Measurements from ENCODE around the gene OCIAD2. TPM values are rescaled to one million over a fixed set of nuclear protein-coding genes. Genes with fewer than 3 reads are reported as not detected.

OCIAD2 gene
- total RNA-seq, 1 donor, result 7.6 TPM

GRCh38 chr4:48947731-48948130 lies 41.2 kb upstream of the OCIAD2 start:
- DNase-seq (ENCODE audit: insufficient read length, low spot score, missing footprints), result no peak
- TF ChIP-seq, protein P1, sequence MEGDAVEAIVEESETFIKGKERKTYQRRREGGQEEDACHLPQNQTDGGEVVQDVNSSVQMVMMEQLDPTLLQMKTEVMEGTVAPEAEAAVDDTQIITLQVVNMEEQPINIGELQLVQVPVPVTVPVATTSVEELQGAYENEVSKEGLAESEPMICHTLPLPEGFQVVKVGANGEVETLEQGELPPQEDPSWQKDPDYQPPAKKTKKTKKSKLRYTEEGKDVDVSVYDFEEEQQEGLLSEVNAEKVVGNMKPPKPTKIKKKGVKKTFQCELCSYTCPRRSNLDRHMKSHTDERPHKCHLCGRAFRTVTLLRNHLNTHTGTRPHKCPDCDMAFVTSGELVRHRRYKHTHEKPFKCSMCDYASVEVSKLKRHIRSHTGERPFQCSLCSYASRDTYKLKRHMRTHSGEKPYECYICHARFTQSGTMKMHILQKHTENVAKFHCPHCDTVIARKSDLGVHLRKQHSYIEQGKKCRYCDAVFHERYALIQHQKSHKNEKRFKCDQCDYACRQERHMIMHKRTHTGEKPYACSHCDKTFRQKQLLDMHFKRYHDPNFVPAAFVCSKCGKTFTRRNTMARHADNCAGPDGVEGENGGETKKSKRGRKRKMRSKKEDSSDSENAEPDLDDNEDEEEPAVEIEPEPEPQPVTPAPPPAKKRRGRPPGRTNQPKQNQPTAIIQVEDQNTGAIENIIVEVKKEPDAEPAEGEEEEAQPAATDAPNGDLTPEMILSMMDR (IDR thresholded peaks at IDR 0.05; ENCODE audit: extremely low read depth, low read depth, low read length), result no peak
- no peak overlapping the region for H3K27ac ChIP-seq (ENCODE audit: low read depth, low read length)
- H3K4me3 ChIP-seq (ENCODE audit: insufficient read depth, low read length), result no peak overlapping the region
- H3K4me2 ChIP-seq (ENCODE audit: insufficient read depth, low read length), result no peak overlapping the region
- no peak overlapping the region for H2AFZ ChIP-seq (ENCODE audit: low read length)
- H4K20me1 ChIP-seq (ENCODE audit: insufficient read depth, low read length), result no peaks in the 10 kb centered on the region
- H3K79me2 ChIP-seq (ENCODE audit: insufficient read depth, low read length), result no peaks in the 10 kb centered on the region
- H3K27me3 ChIP-seq (ENCODE audit: insufficient read depth, low read length), result no peaks in the 10 kb centered on the region
- H3K36me3 ChIP-seq (ENCODE audit: insufficient read depth, low read length), result no peaks in the 10 kb centered on the region
- H3K9me3 ChIP-seq (ENCODE audit: low read depth, low read length), result no peaks in the 10 kb centered on the region
- H3K4me1 ChIP-seq (ENCODE audit: insufficient read depth, low read length), result peaks cover 8% of the 10 kb centered on the region

DNA sequence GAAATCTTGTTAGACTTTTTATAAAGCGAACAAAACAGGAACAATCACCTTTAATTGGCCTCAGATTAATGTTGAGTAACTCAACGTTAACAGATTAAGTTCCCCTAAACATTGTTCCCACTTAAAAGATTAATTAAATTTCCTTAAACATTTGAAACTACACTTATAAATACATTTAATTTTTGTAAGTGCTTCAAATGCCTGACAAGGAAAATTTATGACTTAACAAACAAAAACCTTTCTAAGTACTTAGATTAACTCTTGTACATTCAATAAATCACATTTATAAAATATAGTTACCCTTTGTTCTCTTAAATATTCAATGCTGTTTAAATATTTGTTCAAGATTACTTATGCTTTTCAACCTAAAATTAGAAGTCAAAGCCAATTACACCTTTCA lies 39.4 kb upstream of the OCIAD2 start:
- Histone ChIP-seq H4K20me1 (ENCODE audit: insufficient read depth, low read length) (no peaks in the 10 kb centered on the region), H3K27me3 (ENCODE audit: insufficient read depth, low read length) (peaks cover 8% of the 10 kb centered on the region), H2AFZ (ENCODE audit: low read length) (no peak overlapping the region), H3K79me2 (ENCODE audit: insufficient read depth, low read length) (no peaks in the 10 kb centered on the region), H3K36me3 (ENCODE audit: insufficient read depth, low read length) (no peaks in the 10 kb centered on the region), H3K4me2 (ENCODE audit: insufficient read depth, low read length) (no peak overlapping the region), H3K9me3 (ENCODE audit: low read depth, low read length) (no peaks in the 10 kb centered on the region), H3K4me1 (ENCODE audit: insufficient read depth, low read length) (peaks cover 8% of the 10 kb centered on the region), H3K27ac (ENCODE audit: low read depth, low read length) (no peak overlapping the region), H3K4me3 (ENCODE audit: insufficient read depth, low read length) (no peak overlapping the region)
- no peak for DNase-seq (ENCODE audit: insufficient read length, low spot score, missing footprints)
- TF ChIP-seq, protein P1 (IDR thresholded peaks at IDR 0.05; ENCODE audit: extremely low read depth, low read depth, low read length), result no peak

- Histone ChIP-seq H3K4me2 (ENCODE audit: insufficient read depth, low read length) (no peak overlapping the region), H3K4me1 (ENCODE audit: insufficient read depth, low read length) (peaks cover 10% of the 10 kb centered on the region), H3K27me3 (ENCODE audit: insufficient read depth, low read length) (peaks cover 8% of the 10 kb centered on the region), H3K9me3 (ENCODE audit: low read depth, low read length) (no peaks in the 10 kb centered on the region), H3K36me3 (ENCODE audit: insufficient read depth, low read length) (no peaks in the 10 kb centered on the region), H2AFZ (ENCODE audit: low read length) (no peak overlapping the region), H4K20me1 (ENCODE audit: insufficient read depth, low read length) (no peaks in the 10 kb centered on the region), H3K79me2 (ENCODE audit: insufficient read depth, low read length) (no peaks in the 10 kb centered on the region), H3K4me3 (ENCODE audit: insufficient read depth, low read length) (no peak overlapping the region), H3K27ac (ENCODE audit: low read depth, low read length) (no peak overlapping the region)
- TF ChIP-seq, protein P1 (IDR thresholded peaks at IDR 0.05; ENCODE audit: extremely low read depth, low read depth, low read length), result peak; percentile 50
- no peak for DNase-seq (ENCODE audit: insufficient read length, low spot score, missing footprints)
Observed at GRCh38 chr4:48944756-48945241, 38.2 kb upstream of the OCIAD2 start.

- DNase-seq (ENCODE audit: insufficient read length, low spot score, missing footprints), result peak; percentile 65
- H3K4me2 ChIP-seq (ENCODE audit: insufficient read depth, low read length), result no peak overlapping the region
- peak overlapping the region; percentile 36 for H2AFZ ChIP-seq (ENCODE audit: low read length)
Observed at GRCh38 chr4:48944252-48944651, 37.7 kb upstream of the OCIAD2 start.

More at GRCh38 chr4:48944252-48944651, 37.7 kb upstream of the OCIAD2 start:
- Histone ChIP-seq H3K4me1 (ENCODE audit: insufficient read depth, low read length) (peaks cover 6% of the 10 kb centered on the region), H3K27me3 (ENCODE audit: insufficient read depth, low read length) (peaks cover 8% of the 10 kb centered on the region), H3K36me3 (ENCODE audit: insufficient read depth, low read length) (no peaks in the 10 kb centered on the region), H3K9me3 (ENCODE audit: low read depth, low read length) (no peaks in the 10 kb centered on the region), H4K20me1 (ENCODE audit: insufficient read depth, low read length) (no peaks in the 10 kb centered on the region), H3K79me2 (ENCODE audit: insufficient read depth, low read length) (no peaks in the 10 kb centered on the region), H3K4me3 (ENCODE audit: insufficient read depth, low read length) (no peak overlapping the region), H3K27ac (ENCODE audit: low read depth, low read length) (no peak overlapping the region)
- TF ChIP-seq, protein P1 (IDR thresholded peaks at IDR 0.05; ENCODE audit: extremely low read depth, low read depth, low read length), result no peak
